CD4-positive, alpha-beta T cell (primary cell): ENCODE results near the gene OGDHL. TPM values are rescaled to one million over a fixed set of nuclear protein-coding genes. Genes with fewer than 3 reads are reported as not detected.

Source experiments
- ATAC-seq: fragments of 200-7000 bp; cut with Tn5 transposase; one replicate; pipeline ENCODE4 v1.10.0; 2022; ENCODE audit warnings: mild to moderate bottlenecking; ENCODE audit not compliant: poor library complexity
- CTCF ChIA-PET: fragments of 350-600 bp; sonication (Branson Sonifier 250); formaldehyde crosslinking; loops from one replicate; lab custom pipeline; 2021; ENCODE audit warnings: antibody characterized with exemption, inconsistent platforms; lab: Charles Lee
- POLR2A ChIA-PET: fragments of 350-600 bp; sonication (Branson Sonifier 250); formaldehyde crosslinking; loops from one replicate; lab custom pipeline; 2021; ENCODE audit warnings: antibody characterized with exemption, inconsistent platforms; lab: Charles Lee
- DNase-seq, 14 experiments: peaks; one replicate each; pipeline ENCODE4 v3.0.0-alpha.2; 2013 to 2020; ENCODE audit warnings: mixed read lengths in 2 of 14
- H3K27ac ChIP-seq, 2 donors: one replicate each; pipeline versions ENCODE4 v1.5.1 to v1.7.0; 2013; ENCODE audit warnings: low read length in 2 of 2, low read depth in 1 of 2, mild to moderate bottlenecking in 1 of 2
- H3K27me3 ChIP-seq, 2 experiments: 1 replicate in 1 of 2; 2 replicates in 1 of 2; pipeline versions ENCODE4 v1.6.1 to v1.7.0; 2013; ENCODE audit warnings: low read length in 2 of 2, control low read depth in 1 of 2, mild to moderate bottlenecking in 1 of 2, moderate library complexity in 1 of 2; ENCODE audit not compliant: insufficient read depth in 2 of 2, control insufficient read depth in 1 of 2
- H3K36me3 ChIP-seq: one replicate; pipeline ENCODE4 v1.6.1; 2013; ENCODE audit warnings: low read length, control low read depth; ENCODE audit not compliant: insufficient read depth
- H3K4me1 ChIP-seq: one replicate; pipeline ENCODE4 v1.6.1; 2013; ENCODE audit warnings: low read length, control low read depth; ENCODE audit not compliant: insufficient read depth
- H3K4me3 ChIP-seq: one replicate; pipeline ENCODE4 v1.5.1; 2013; ENCODE audit warnings: mild to moderate bottlenecking, low read length, moderate library complexity
- H3K9me3 ChIP-seq, 2 experiments: 1 replicate in 1 of 2; 2 replicates in 1 of 2; pipeline versions ENCODE4 v1.6.1 to v1.7.0; 2013; ENCODE audit warnings: low read length in 2 of 2, mild to moderate bottlenecking in 2 of 2, control low read depth in 1 of 2, moderate library complexity in 1 of 2; ENCODE audit not compliant: control insufficient read depth in 1 of 2, insufficient read depth in 1 of 2
- H3K27ac Mint-ChIP-seq: one replicate; pipeline ENCODE4 v1.8.0; 2020; ENCODE audit warnings: mixed read lengths
- H3K27me3 Mint-ChIP-seq: one replicate; pipeline ENCODE4 v1.8.0; 2021; ENCODE audit warnings: mixed read lengths
- H3K36me3 Mint-ChIP-seq: one replicate; pipeline ENCODE4 v1.8.0; 2021; ENCODE audit warnings: low read depth, mixed read lengths
- H3K4me1 Mint-ChIP-seq: one replicate; pipeline ENCODE4 v1.8.0; 2021; ENCODE audit warnings: low read depth, mixed read lengths
- H3K4me3 Mint-ChIP-seq: one replicate; pipeline ENCODE4 v1.8.0; 2020; ENCODE audit warnings: mild to moderate bottlenecking, mixed read lengths
- H3K9me3 Mint-ChIP-seq: one replicate; pipeline ENCODE4 v1.8.0; 2020; ENCODE audit warnings: mixed read lengths
- CTCF ChIP-seq: fragments of 200-600 bp; IDR thresholded peaks from one replicate; pipeline ENCODE4 v1.8.0; 2022; ENCODE audit warnings: antibody characterized with exemption, mild to moderate bottlenecking
- intact Hi-C, 2 experiments: fragments of 100-400 bp; cut with DNase I in 1 of 2; cut with micrococcal nuclease in 1 of 2; formaldehyde crosslinking; loops; one replicate each; pipeline versions ENCODE4 v1.15.1 to v1.9.0; 2023 to 2025; cut with DNase I, micrococcal nuclease
- total RNA-seq, 174 experiments: library from RNA in 2 of 174; stranded (reverse) in 2 of 174; gene quantifications; one replicate each; pipeline ENCODE4 v1.2.3 and lab custom pipeline; 2021 to 2026

The OGDHL gene
- total RNA-seq, 2 experiments from 2014 or later: not detected

GRCh38 chr10:49713266-49713665 lies 48.9 kb downstream of the OGDHL start:
- ATAC-seq: no peak
- intact Hi-C loops: no loop called here
- H3K36me3 Mint-ChIP-seq: no peaks in the 10 kb centered on the region
- H3K4me3 Mint-ChIP-seq: no peak overlapping the region
- Histone ChIP-seq H3K27ac (no peak overlapping the region), H3K4me3 (no peak overlapping the region), H3K9me3 (peaks cover 0 to 4% of the 10 kb centered on the region in 2 experiments), H3K4me1 (no peaks in the 10 kb centered on the region), H3K27me3 (no peaks in the 10 kb centered on the region), H3K36me3 (no peaks in the 10 kb centered on the region)
- H3K27me3 Mint-ChIP-seq: peaks cover 29% of the 10 kb centered on the region
- no peaks in the 10 kb centered on the region for H3K9me3 Mint-ChIP-seq
- no peak for TF ChIP-seq CTCF
- H3K4me1 Mint-ChIP-seq: no peaks in the 10 kb centered on the region
- POLR2A ChIA-PET: no interaction called here
- no peak for DNase-seq
- CTCF ChIA-PET: no interaction called here
- H3K27ac Mint-ChIP-seq: no peak overlapping the region

DNA sequence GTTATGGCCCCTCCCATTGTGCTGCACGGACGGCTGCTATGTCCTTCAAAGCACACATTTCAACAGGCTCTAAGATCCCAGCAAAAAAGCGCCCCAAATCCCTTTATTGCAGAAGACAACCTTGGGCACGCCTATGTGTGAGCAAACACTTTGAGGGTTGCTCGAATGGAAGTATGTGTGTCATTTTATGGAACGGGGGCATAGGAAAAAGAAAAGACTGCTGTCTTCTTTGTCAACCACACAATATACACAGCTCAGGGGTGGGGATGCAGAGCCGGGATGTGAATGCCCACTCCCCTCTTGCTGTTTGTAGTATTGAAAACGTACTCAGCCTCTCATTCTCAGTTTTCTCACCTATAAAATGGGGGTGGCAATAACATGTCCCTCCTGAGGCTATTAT lies 50.6 kb downstream of the OGDHL start:
- Histone ChIP-seq H3K4me3 (no peak overlapping the region), H3K36me3 (no peaks in the 10 kb centered on the region), H3K4me1 (no peaks in the 10 kb centered on the region), H3K9me3 (peaks cover 0 to 4% of the 10 kb centered on the region in 2 experiments), H3K27ac (no peak overlapping the region), H3K27me3 (no peaks in the 10 kb centered on the region)
- Mint-ChIP-seq H3K9me3 (no peaks in the 10 kb centered on the region), H3K4me1 (no peaks in the 10 kb centered on the region), H3K27ac (no peak overlapping the region), H3K36me3 (no peaks in the 10 kb centered on the region), H3K4me3 (no peak overlapping the region), H3K27me3 (peaks cover 25% of the 10 kb centered on the region)
- ATAC-seq (no peak), DNase-seq (no peak)
- TF ChIP-seq CTCF: no peak
- CTCF ChIA-PET: no interaction called here
- POLR2A ChIA-PET: no interaction called here
- intact Hi-C loops: no loop called here

DNA sequence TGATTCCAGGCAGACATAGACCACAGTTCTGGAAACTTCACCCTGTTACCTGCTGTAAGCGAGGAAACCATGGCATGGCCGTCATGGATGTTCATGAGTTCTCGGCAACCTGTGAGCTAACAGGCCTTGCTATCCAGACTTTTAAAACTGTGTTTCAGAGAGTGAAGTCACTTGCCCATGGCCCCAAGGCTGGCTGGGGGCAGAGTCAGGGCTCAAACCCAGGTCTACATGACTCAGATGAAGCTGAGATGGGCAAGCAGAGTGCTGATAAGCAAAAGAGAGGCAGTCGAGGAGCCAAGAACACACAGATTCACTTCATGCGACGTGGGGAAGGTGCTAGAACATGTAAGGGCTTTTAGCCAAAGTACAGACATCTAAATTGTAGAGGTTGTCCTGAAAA lies 51.2 kb downstream of the OGDHL start:
- H3K27me3 Mint-ChIP-seq: peaks cover 25% of the 10 kb centered on the region
- POLR2A ChIA-PET: no interaction called here
- no peaks in the 10 kb centered on the region for H3K36me3 Mint-ChIP-seq
- Histone ChIP-seq H3K9me3 (peaks cover 0 to 4% of the 10 kb centered on the region in 2 experiments), H3K4me3 (no peak overlapping the region), H3K27ac (no peak overlapping the region), H3K36me3 (no peaks in the 10 kb centered on the region), H3K27me3 (no peaks in the 10 kb centered on the region), H3K4me1 (no peaks in the 10 kb centered on the region)
- ATAC-seq (no peak), DNase-seq (no peak)
- intact Hi-C loops: no loop called here
- no peak overlapping the region for H3K4me3 Mint-ChIP-seq
- H3K4me1 Mint-ChIP-seq: no peaks in the 10 kb centered on the region
- CTCF ChIA-PET: no interaction called here
- no peak for TF ChIP-seq CTCF
- H3K27ac Mint-ChIP-seq: no peak overlapping the region
- H3K9me3 Mint-ChIP-seq: no peaks in the 10 kb centered on the region
